HT1080 (cell line): ENCODE data around the gene WWC2. TPM values are rescaled to one million over a fixed set of nuclear protein-coding genes. Genes with fewer than 3 reads are reported as not detected.
"Not testable (repeated sequence)": the region's sequence is repeated elsewhere in the genome, so short reads cannot be mapped to it uniquely, and the experiment has no call there.

Experiments used
- DNase-seq: peaks from one replicate; pipeline ENCODE4 v3.0.0-alpha.2; 2015; ENCODE audit warnings: low read depth
- total RNA-seq: library from RNA; depleted of rRNA; stranded (reverse); fragments of >200 nt; shearing (Covaris generic); gene quantifications from 2 replicates; pipeline ENCODE4 v1.2.3, GENCODE V29; 2014

WWC2 gene
- total RNA-seq, 1 experiment from 2014 or later = 25.2 TPM

DNA sequence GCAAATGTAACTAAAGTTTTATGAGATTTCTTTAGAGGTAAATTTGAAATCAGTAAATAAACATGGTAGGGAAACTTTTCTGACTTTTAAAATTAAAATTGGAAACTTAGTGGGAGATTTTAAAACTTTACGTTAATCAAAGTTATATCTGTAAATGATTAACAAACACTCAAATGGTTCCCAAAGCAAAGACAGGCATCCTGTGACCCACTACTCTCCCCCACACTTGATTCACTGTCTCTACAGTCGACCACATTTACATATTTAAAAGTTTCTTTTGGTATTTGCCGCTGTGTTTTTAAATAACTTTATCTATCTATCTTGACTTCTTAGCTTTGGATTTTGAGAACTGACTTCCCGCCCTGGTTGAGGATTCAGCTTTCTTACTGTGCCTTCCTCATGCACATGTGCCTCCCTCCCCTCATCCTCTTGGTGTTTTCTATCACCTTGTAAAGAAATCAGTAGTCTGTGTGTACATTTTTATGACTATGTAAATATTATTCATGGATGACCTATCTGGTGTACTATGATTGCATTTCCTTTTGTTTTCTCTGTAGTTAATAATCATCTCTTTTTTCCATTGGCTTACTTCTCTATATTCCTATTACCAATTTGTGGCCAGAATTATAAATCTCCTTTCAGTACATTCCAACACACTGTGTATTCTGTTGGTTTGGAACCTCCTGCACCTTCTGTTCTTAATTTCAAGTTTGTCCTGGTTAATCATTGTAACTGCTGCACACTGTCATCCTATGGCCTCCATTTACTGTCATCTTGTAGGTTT, 72.6 kb downstream of the WWC2 start:
- DNase-seq = no peak

DNA sequence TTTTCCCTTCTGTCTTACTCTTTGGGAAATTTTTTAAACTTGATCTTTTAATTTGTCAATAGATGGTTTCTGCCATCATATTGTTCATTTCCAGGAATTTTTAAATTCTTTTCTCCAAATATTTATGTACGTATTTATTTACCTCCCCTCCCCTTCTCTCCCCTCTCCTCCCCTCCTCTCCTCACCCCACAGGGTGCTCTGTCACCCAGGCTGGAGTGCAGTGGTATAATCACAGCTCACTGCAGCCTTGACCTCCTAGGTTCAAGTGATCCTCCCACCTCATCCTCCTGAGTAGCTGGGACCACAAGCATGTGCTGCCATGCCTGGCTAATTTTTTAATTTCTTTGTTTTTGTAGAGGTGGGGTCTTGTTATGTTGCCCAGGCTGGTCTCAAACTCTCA, 73.8 kb downstream of the WWC2 start:
- DNase-seq = no peak

DNA sequence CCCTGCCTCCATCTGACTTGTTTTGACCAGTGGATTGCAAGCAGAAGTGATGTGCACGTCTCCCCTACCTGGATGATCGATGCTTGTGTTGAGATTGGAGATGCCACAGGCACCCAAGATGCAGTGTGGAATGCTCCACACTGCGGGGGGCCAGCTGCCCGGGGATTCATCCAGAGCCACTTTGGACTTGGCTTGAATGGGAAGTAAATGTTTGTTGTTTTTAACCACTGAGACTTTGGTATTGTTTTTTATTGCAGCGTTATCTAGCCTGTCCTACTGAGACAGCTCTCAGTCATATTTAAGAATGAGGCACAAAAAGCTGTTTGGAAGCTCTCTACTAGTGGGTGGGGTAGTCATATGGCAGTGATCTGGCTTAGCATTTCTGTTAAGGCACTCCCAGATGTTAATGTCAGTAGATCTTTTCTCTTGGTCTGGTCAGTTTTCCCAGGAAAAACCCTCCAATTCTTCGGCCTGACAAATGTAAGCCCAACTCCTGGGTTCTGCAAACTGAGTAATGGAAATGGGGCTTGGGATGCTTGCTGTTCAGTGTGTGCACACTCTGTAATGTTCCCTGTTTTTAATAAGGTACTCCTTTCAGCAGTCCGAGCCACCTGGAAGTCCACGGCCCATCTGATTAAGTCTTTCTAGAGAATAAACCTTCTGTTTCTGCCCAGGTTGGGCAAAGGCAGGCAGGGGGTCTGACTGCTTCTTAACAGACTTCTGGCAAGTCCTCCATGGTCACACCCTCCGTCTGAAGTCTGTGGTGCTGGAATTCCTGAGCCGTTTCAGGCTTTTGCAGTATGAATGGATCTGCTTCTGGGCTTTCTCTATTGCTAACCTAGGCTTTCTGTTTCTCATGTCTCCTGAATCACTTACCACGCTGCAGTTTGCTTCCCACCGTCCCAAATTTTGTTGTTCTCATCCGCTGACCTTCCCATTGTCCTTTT, 74.8 kb downstream of the WWC2 start:
- no peak for DNase-seq

DNA sequence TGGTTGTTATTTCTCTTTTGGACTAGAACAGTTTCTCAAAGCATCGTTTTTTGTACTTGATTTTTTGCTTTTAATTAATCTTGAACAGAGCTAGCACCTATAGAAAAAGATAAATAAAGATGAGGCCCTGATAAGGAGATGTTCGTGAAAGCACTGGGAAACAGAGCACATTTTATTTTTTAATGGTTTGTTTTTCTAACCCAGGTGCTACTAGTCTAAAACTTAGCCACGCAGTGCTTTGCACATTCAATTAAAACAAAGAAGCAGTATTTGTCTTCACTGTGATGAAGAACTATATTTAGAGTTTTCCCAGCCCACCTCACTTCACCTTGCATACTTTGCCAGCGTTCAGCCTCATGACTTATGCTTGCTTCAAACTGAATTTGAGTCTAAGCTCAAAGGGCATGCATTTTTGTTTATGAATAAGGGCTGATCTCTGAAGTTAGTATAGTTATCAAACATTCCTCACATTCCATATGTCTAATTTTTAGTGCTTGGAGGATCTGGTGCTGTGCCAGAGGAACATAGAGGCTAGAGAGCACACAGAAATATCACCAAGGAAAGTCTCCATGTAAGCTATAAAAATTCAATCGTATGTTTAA, 76.7 kb downstream of the WWC2 start:
- DNase-seq = peak; percentile 44

DNA sequence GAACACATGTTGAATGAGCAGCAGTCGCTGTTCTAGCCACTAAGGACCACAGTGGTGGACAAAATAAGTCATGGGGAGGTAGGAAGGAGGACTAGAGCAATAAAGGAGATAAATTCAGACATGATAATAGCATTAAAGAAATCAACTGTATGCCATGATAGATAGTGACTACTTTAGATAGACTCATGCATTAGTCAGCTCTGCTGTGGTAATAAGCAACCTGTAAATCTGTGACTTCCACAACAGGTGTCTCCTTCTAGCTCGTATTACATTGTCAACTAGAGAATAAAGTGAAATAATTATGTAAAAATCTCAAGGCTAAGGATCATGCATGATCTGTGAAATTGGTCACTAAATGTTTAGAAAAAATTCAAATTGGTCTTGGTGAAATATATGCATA, 77.9 kb downstream of the WWC2 start:
- no peak for DNase-seq

- DNase-seq = no peak
Observed at GRCh38 chr4:183178201-183178600, 79.1 kb downstream of the WWC2 start.

- no peak for DNase-seq
Observed at GRCh38 chr4:183180096-183180495, 81.0 kb downstream of the WWC2 start.

GRCh38 chr4:183180621-183181020, 81.6 kb downstream of the WWC2 start:
- no peak for DNase-seq

- no peak for DNase-seq
Observed at GRCh38 chr4:183181081-183181480, 82.0 kb downstream of the WWC2 start.

DNA sequence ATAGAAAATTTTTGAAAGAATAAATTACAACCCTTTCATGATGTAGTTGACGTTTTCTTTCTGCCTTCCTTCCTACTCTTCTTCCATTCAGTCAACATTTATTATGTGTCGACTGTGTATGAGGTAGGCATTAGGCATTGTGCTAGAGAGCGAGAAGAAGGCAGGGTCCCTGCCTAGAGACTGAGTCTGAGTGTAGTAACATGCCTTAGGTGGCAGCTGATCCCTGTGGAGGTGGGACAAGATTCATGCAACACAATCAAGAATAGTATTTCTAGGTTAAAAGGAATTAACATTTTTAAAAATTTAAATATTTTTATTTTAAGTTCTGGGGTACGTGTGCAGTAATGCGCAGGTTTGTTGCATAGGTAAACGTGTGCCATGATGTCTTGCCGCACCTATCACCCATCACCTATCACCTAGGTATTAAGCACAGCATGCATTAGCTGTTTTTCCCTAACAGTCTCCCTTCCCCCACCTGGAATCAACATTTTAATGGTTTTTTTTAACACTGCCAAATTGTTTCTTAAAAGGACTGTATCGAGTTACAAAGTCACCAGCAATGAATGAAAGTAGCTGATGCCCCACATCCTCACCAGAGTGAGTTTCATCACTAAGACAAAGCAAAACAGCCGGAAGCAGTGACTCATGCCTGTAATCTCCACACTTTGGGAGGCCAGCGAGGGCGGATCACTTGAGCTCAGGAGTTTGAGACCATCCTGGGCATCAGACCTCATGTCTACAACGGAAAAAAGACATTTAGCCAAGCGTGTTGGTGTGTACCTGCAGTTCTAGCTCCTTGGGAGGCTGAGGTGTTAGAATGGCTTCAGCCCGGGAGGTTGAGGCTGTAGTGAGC, 84.0 kb downstream of the WWC2 start:
- DNase-seq = peak; percentile 94

GRCh38 chr4:183183906-183184535, 85.0 kb downstream of the WWC2 start:
- no peak for DNase-seq

GRCh38 chr4:183185018-183185417, 86.0 kb downstream of the WWC2 start:
- no peak for DNase-seq

DNA sequence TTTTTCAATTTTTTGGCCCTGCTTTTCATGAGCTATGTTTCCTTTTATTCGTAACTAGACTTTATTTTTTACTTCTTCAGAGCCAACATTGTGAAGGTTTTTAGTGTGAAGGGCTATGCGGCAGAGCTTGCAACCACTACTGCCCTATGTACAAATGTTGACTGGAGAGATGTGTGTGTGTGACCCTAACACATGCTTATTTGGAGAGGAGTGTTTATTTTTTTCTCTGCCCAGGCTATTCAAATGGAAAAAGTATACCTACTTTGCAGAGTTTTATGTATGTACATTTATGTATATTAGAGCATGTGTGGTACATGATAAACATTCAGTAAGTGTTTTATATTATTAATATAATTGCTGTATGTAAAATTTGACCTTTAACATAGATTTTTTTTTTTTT, 86.5 kb downstream of the WWC2 start:
- no peak for DNase-seq

DNA sequence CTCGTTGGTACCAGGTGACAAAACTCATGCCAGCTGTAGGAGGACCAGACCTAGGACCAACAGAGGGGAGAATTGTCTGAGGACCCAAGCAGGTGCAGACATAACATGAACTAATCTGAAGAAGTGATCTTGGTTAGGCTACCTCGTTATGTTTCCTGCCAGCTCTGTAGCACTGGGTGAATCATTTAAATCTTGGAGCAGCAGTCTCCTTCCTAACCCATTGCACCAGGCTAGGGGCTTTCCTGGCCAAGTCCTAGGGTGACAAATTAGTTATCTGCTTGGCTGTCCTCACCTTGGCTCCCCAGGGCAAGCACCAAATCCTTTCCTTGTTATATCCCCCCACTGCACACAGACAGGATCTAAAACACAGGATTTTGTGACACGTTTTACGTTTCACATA, 87.8 kb downstream of the WWC2 start:
- DNase-seq = no peak

GRCh38 chr4:183190900-183191527, 92.0 kb downstream of the WWC2 start:
- DNase-seq = no peak

- DNase-seq = no peak
Observed at GRCh38 chr4:183191630-183192029, 92.6 kb downstream of the WWC2 start.

GRCh38 chr4:183192571-183192970, 93.5 kb downstream of the WWC2 start:
- no peak for DNase-seq

GRCh38 chr4:183193730-183194338, 94.8 kb downstream of the WWC2 start:
- DNase-seq = not testable (repeated sequence)

- no peak for DNase-seq
Observed at GRCh38 chr4:183195534-183195933, 96.5 kb downstream of the WWC2 start.

GRCh38 chr4:183197140-183197539, 98.1 kb downstream of the WWC2 start:
- no peak for DNase-seq
